ENCODE measurements around the gene ANKRD39.
A peak's percentile ranks its signal among the peaks of the same experiment; 100 is the strongest.

ANKRD39 gene

DNA sequence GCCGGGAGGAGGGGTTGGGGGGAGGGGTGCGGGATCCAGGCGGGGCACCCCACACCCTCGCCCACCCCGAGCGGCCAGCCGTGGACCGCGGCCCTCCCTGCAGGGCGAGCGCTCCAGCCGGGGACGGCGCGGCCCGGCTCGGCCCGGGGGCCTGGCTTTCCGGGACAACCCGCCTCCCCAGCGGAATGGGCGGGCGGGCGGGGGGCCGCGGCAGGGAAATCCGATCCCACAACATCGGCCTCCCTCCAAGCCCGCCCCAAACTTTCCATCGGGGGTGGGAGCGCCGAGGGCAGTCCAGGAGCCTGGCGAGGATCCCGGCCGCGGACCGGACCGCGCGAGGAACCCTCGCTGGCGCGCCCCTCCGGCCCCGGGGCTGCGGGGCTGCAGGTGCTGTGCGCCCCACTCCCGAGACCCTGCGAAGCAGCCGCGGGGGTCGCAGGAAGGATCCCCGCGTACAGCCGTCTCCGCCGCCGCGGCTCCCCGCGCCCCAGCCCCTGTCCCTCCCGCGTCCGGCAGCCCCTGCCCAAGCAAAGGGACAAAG is 11.5 kb upstream of the ANKRD39 start:
- TF ChIP-seq TAF1 (IDR thresholded peaks at IDR 0.05; ENCODE audit: low read depth) (peak; percentile 52; the same call in 1 of the 2 replicates), TEAD4 (IDR thresholded peaks at IDR 0.05) (no peak)

DNA sequence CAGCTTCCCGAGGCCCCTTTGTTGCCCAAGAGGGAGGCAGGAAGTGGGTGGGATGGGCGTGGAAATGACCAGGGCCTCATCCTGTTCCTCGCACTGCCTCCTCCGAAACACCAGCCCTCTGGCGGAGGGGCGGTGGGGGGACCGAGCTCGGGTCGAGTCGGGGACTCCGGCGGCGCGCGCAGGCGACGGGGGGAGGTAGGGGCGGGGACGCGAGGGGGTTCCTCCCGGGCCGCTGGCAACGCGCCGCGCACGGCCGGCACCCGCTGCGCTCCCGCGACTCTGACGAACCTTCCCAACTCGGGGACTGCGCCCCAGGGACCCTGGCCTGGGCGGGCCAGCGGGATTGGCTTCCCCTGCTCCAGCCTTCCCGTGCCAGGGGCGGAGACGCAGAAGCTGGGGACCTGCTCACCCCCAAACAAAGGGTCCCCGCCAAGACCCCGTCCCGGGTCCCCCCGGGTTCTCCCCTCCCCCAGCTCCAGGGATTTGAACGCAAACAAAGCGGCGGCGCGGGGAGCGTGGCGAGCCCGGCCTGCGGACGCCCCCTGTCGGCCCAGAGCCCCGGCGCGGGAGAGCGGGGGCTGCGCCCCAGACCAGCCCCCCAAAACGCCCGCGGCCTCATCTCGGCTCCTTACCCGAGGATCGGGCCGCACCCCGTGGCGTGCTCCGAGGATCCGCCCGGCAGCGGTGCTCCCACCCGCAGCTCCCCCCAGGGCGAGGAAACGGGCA is 10.9 kb upstream of the ANKRD39 start:
- peak; percentile 67; the same call in 1 of the 2 replicates for TF ChIP-seq FOXM1 (IDR thresholded peaks at IDR 0.05; ENCODE audit: borderline replicate concordance, low read depth)
- peak; percentile 71 for TF ChIP-seq CEBPB (IDR thresholded peaks at IDR 0.05)
- peak; percentile 65; the same call in 1 of the 2 replicates for TF ChIP-seq TCF12 (IDR thresholded peaks at IDR 0.05; ENCODE audit: low read depth)
- no peak for TF ChIP-seq CREB1 (IDR thresholded peaks at IDR 0.05; ENCODE audit: low read depth)
- TF ChIP-seq YY1 (IDR thresholded peaks at IDR 0.05; ENCODE audit: low read depth), result 0 out of 2 replicates have a peak, but pooled peaks have one; percentile 26
- no peak for TF ChIP-seq EGR1 (IDR thresholded peaks at IDR 0.05)
- TF ChIP-seq, protein P1, sequence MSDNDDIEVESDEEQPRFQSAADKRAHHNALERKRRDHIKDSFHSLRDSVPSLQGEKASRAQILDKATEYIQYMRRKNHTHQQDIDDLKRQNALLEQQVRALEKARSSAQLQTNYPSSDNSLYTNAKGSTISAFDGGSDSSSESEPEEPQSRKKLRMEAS (IDR thresholded peaks at IDR 0.05), result 0 out of 2 replicates have a peak, but pooled peaks have one; percentile 19
- peak; percentile 54; the same call in 1 of the 2 replicates for TF ChIP-seq NFIC (IDR thresholded peaks at IDR 0.05)
- TF ChIP-seq, protein P2, sequence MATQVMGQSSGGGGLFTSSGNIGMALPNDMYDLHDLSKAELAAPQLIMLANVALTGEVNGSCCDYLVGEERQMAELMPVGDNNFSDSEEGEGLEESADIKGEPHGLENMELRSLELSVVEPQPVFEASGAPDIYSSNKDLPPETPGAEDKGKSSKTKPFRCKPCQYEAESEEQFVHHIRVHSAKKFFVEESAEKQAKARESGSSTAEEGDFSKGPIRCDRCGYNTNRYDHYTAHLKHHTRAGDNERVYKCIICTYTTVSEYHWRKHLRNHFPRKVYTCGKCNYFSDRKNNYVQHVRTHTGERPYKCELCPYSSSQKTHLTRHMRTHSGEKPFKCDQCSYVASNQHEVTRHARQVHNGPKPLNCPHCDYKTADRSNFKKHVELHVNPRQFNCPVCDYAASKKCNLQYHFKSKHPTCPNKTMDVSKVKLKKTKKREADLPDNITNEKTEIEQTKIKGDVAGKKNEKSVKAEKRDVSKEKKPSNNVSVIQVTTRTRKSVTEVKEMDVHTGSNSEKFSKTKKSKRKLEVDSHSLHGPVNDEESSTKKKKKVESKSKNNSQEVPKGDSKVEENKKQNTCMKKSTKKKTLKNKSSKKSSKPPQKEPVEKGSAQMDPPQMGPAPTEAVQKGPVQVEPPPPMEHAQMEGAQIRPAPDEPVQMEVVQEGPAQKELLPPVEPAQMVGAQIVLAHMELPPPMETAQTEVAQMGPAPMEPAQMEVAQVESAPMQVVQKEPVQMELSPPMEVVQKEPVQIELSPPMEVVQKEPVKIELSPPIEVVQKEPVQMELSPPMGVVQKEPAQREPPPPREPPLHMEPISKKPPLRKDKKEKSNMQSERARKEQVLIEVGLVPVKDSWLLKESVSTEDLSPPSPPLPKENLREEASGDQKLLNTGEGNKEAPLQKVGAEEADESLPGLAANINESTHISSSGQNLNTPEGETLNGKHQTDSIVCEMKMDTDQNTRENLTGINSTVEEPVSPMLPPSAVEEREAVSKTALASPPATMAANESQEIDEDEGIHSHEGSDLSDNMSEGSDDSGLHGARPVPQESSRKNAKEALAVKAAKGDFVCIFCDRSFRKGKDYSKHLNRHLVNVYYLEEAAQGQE (IDR thresholded peaks at IDR 0.05; ENCODE audit: low read depth), result no peak
- TF ChIP-seq EP300 (IDR thresholded peaks at IDR 0.05; ENCODE audit: borderline replicate concordance), result no peak
- peak; percentile 51; the same call in 1 of the 2 replicates for TF ChIP-seq ZBTB7A (IDR thresholded peaks at IDR 0.05; ENCODE audit: low read depth)
- 0 out of 2 replicates have a peak, but pooled peaks have one; percentile 17 for TF ChIP-seq TAF1 (IDR thresholded peaks at IDR 0.05; ENCODE audit: low read depth)

DNA sequence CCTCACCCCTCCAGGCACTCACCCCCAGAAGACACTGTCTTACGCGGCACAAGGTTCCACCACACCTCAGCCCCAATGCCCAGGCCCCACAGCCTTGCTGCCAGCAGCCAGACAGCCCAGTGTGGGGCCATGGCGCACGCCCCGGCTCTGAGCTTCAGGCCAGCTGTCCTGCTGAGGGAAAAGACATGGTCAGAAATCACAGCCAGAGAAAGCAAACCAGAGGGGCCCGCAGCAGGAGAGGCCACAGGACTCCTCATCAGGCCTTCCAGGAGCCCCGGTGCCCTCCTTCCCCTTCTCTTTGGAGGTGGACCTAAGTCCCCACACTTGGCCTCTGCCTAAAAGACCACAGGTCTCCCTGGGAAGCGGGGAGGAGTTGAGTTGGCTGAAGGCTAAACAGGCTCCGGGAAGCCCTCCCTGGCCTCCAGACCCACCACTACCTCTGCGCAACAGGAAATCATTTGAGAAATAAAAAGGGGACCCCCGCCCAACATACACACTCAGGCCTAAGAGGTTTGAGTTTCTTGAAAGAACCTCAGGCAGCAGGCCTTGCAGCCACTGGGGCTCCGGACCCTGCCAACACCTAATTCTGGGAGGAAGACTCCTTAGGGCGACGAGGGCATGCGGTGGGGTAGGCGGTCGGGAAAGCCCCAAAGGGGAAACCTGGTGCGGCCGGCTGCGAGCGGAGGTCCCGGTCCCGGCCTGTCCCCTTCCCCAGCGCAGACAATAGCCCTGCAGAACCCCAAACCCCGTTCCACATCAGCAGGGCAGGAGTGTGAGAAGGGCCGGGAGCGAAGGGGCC is 10.1 kb upstream of the ANKRD39 start:
- TF ChIP-seq, protein P1 (IDR thresholded peaks at IDR 0.05), result peak; percentile 11; the same call in 1 of the 2 replicates
- no peak for TF ChIP-seq TAF1 (IDR thresholded peaks at IDR 0.05; ENCODE audit: low read depth)

DNA sequence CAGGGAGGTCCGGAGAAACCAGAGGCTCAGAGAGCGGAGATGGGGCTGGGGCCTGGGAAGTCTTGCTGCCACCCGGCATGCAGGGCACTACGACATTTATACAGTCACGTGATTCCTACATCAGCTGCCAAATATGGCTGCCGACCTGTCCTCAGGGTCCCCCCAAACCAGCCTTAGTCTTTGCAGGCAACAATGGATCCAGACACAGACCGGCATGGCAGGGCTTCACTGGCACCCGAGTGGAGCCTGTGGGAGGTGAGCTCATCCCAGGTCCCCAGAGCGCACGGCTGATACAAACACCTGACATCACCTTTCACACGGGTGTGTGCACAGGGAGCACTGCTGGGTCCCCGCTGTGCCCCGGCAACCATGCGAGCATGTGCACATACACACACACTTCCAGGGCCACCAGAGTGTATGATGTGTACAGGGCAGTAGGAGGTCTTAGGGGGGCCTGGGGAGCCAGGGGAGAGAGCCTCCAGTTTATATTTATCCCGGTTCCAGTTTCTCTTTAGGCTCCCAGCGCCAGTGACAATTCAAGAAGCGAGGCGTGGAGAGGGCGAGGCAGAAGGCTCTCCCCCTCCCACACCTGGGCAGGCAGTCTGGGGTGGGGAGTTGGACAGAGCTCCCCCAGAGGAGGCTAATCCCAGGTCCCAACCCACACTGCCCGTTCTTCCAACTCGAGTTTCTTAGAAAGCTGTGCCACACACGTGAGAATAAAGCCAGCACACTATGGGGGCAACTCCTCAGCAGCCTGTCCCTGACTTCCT is 9.4 kb upstream of the ANKRD39 start:
- TF ChIP-seq ZBTB7A (IDR thresholded peaks at IDR 0.05; ENCODE audit: low read depth) (no peak), YY1 (IDR thresholded peaks at IDR 0.05; ENCODE audit: low read depth) (no peak), TCF12 (IDR thresholded peaks at IDR 0.05; ENCODE audit: low read depth) (no peak), CREB1 (IDR thresholded peaks at IDR 0.05; ENCODE audit: low read depth) (no peak), TEAD4 (IDR thresholded peaks at IDR 0.05) (no peak), EP300 (IDR thresholded peaks at IDR 0.05; ENCODE audit: borderline replicate concordance) (no peak), RAD21 (IDR thresholded peaks at IDR 0.05; ENCODE audit: low read depth) (no peak), TAF1 (IDR thresholded peaks at IDR 0.05; ENCODE audit: low read depth) (no peak), EGR1 (IDR thresholded peaks at IDR 0.05) (no peak), CEBPB (IDR thresholded peaks at IDR 0.05) (no peak), NFIC (IDR thresholded peaks at IDR 0.05) (no peak), FOXM1 (IDR thresholded peaks at IDR 0.05; ENCODE audit: borderline replicate concordance, low read depth) (no peak)
- TF ChIP-seq, protein P3, sequence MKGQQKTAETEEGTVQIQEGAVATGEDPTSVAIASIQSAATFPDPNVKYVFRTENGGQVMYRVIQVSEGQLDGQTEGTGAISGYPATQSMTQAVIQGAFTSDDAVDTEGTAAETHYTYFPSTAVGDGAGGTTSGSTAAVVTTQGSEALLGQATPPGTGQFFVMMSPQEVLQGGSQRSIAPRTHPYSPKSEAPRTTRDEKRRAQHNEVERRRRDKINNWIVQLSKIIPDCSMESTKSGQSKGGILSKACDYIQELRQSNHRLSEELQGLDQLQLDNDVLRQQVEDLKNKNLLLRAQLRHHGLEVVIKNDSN (IDR thresholded peaks at IDR 0.05), result no peak; the same call in 1 of the 2 replicates
- TF ChIP-seq, protein P1 (IDR thresholded peaks at IDR 0.05), result no peak
- TF ChIP-seq, protein P2 (IDR thresholded peaks at IDR 0.05; ENCODE audit: low read depth), result no peak

DNA sequence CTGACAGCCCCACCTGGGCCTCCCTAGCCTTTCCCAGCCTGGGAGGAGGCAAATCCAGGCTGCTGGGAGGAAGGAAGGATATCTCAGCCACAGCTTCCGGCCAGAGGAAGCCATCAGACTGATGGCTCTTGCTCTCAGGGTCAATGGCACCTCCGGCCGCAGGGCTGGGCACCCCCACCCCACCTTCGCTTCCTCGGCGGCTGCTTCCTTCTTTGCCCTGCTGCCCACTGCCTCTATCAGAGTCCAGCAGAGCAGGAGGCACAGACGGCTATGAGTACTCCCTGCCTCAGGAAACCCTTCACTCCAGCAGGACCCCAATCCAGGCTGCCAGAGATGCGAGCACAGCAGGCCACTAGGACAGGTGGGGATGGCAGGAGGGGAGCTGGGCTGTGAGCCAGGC is 8.8 kb upstream of the ANKRD39 start:
- TF ChIP-seq YY1 (IDR thresholded peaks at IDR 0.05; ENCODE audit: low read depth), result no peak
- TF ChIP-seq EGR1 (IDR thresholded peaks at IDR 0.05), result no peak
- no peak for TF ChIP-seq FOXM1 (IDR thresholded peaks at IDR 0.05; ENCODE audit: borderline replicate concordance, low read depth)
- no peak for TF ChIP-seq RAD21 (IDR thresholded peaks at IDR 0.05; ENCODE audit: low read depth)
- TF ChIP-seq, protein P1 (IDR thresholded peaks at IDR 0.05), result no peak
- TF ChIP-seq ZBTB7A (IDR thresholded peaks at IDR 0.05; ENCODE audit: low read depth), result no peak
- TF ChIP-seq, protein P2 (IDR thresholded peaks at IDR 0.05; ENCODE audit: low read depth), result no peak
- no peak for TF ChIP-seq TEAD4 (IDR thresholded peaks at IDR 0.05)
- TF ChIP-seq TAF1 (IDR thresholded peaks at IDR 0.05; ENCODE audit: low read depth), result no peak
- no peak for TF ChIP-seq CREB1 (IDR thresholded peaks at IDR 0.05; ENCODE audit: low read depth)
- TF ChIP-seq EP300 (IDR thresholded peaks at IDR 0.05; ENCODE audit: borderline replicate concordance), result no peak
- TF ChIP-seq CEBPB (IDR thresholded peaks at IDR 0.05), result no peak
- no peak for TF ChIP-seq NFIC (IDR thresholded peaks at IDR 0.05)
- TF ChIP-seq, protein P3 (IDR thresholded peaks at IDR 0.05), result no peak
